ENCODE data around the gene WDR33.
"Not testable (repeated sequence)": the region's sequence is repeated elsewhere in the genome, so short reads cannot be mapped to it uniquely, and the experiment has no call there.

The WDR33 gene

GRCh38 chr2:127844973-127845372, 34.0 kb upstream of the WDR33 start:
- no peak for DNase-seq (ENCODE audit: low read depth)
- no peak for TF ChIP-seq CTCF (conservative IDR thresholded peaks at IDR 0.05; ENCODE audit: low read depth, low read length)
- no peak overlapping the region for H3K4me3 ChIP-seq (ENCODE audit: low read depth, low read length)

GRCh38 chr2:127843677-127844076, 32.7 kb upstream of the WDR33 start:
- no peak for TF ChIP-seq CTCF (conservative IDR thresholded peaks at IDR 0.05; ENCODE audit: low read depth, low read length)
- H3K4me3 ChIP-seq (ENCODE audit: low read depth, low read length): no peak overlapping the region
- DNase-seq (ENCODE audit: low read depth): no peak

GRCh38 chr2:127841466-127842178, 30.7 kb upstream of the WDR33 start:
- no peak for DNase-seq (ENCODE audit: low read depth)
- no peak overlapping the region for H3K4me3 ChIP-seq (ENCODE audit: low read depth, low read length)
- no peak for TF ChIP-seq CTCF (conservative IDR thresholded peaks at IDR 0.05; ENCODE audit: low read depth, low read length)

- no peak for TF ChIP-seq CTCF (conservative IDR thresholded peaks at IDR 0.05; ENCODE audit: low read depth, low read length)
- no peak for DNase-seq (ENCODE audit: low read depth)
- no peak overlapping the region for H3K4me3 ChIP-seq (ENCODE audit: low read depth, low read length)
Measured at GRCh38 chr2:127840893-127841292, 29.9 kb upstream of the WDR33 start.

- no peak for DNase-seq (ENCODE audit: low read depth)
Measured at GRCh38 chr2:127834951-127835350, 24.0 kb upstream of the WDR33 start.

GRCh38 chr2:127829845-127830246, 18.9 kb upstream of the WDR33 start:
- no peak for DNase-seq (ENCODE audit: low read depth)
- TF ChIP-seq CTCF (conservative IDR thresholded peaks at IDR 0.05; ENCODE audit: low read depth, low read length): no peak
- no peak overlapping the region for H3K4me3 ChIP-seq (ENCODE audit: low read depth, low read length)

More at GRCh38 chr2:127834951-127835350, 24.0 kb upstream of the WDR33 start:
- TF ChIP-seq CTCF (conservative IDR thresholded peaks at IDR 0.05; ENCODE audit: low read depth, low read length): no peak
- no peak overlapping the region for H3K4me3 ChIP-seq (ENCODE audit: low read depth, low read length)

- H3K4me3 ChIP-seq (ENCODE audit: low read depth, low read length); DNase-seq (ENCODE audit: low read depth): not testable (repeated sequence)
Measured at GRCh38 chr2:127826708-127827107, 15.7 kb upstream of the WDR33 start.

Measured in choroid plexus epithelial cell (primary cell).